HUES64 (cell line): ENCODE data around the gene SART1. TPM values are rescaled to one million over a fixed set of nuclear protein-coding genes. Genes with fewer than 3 reads are reported as not detected.

Source experiments
- H3K27ac ChIP-seq: 2 replicates; pipeline ENCODE4 v1.7.0; 2013; ENCODE audit warnings: low read depth, low read length, inconsistent platforms
- H3K27me3 ChIP-seq: 2 replicates; pipeline ENCODE4 v1.6.1; 2013; ENCODE audit warnings: mild to moderate bottlenecking, low read length; ENCODE audit not compliant: insufficient read depth
- H3K36me3 ChIP-seq: 2 replicates; pipeline ENCODE4 v1.6.1; 2013; ENCODE audit warnings: mild to moderate bottlenecking, low read length; ENCODE audit not compliant: insufficient read depth
- H3K4me1 ChIP-seq: 2 replicates; pipeline ENCODE4 v1.6.1; 2013; ENCODE audit warnings: mild to moderate bottlenecking, low read length, moderate library complexity; ENCODE audit not compliant: insufficient read depth
- H3K4me3 ChIP-seq: 2 replicates; pipeline ENCODE4 v1.5.1; 2013; ENCODE audit warnings: mild to moderate bottlenecking, low read length, moderate library complexity
- H3K9ac ChIP-seq: 2 replicates; pipeline ENCODE4 v1.6.1; 2013; ENCODE audit warnings: mild to moderate bottlenecking, low read depth, low read length
- H3K9me3 ChIP-seq: 2 replicates; pipeline ENCODE4 v1.6.1; 2013; ENCODE audit warnings: low read depth, low read length; ENCODE audit not compliant: insufficient read depth
- WGBS: fragments of 150-250, 120-280 bp; methylation state at CpG from one replicate; pipeline ENCODE4 v1.1.7; 2013; ENCODE audit warnings: missing lambda C conversion rate; 5-methylcytosine and 5-hydroxymethylcytosine counted together
- polyA plus RNA-seq, 2 experiments: library from polyadenylated mRNA; stranded (reverse); fragments of 50-300 nt; gene quantifications; one replicate each; pipeline ENCODE4 v1.2.3, GENCODE V29; 2013

The SART1 gene
- polyA plus RNA-seq (2013, experiment 1 of 2) = 42.6 TPM
- 45.3 TPM for polyA plus RNA-seq (2013, experiment 2 of 2)

- Histone ChIP-seq H3K9ac (peak within 1 kb of the TSS; percentile 94), H3K27ac (peak within 1 kb of the TSS; percentile 89), H3K27me3 (no peaks in the 10 kb centered on the region), H3K36me3 (peaks cover 30% of the 10 kb centered on the region), H3K9me3 (no peaks in the 10 kb centered on the region), H3K4me3 (peak within 1 kb of the TSS; percentile 74), H3K4me1 (peaks cover 9% of the 10 kb centered on the region)
- 1% methylated on average over 97 of the region's 97 CpGs for WGBS
These were observed at the start of gene SART1 for GRCh38 chr11:65961267-65962140. SART1 (plus strand) TSS chr11:65961734; CDS start chr11:65961781, 47 bp downstream.

GRCh38 chr11:65912845-65913244, 48.7 kb upstream of the SART1 start:
- H3K27me3 ChIP-seq = peaks cover 6% of the 10 kb centered on the region; the same call in 1 of the 2 replicates
- no peak overlapping the region for H3K27ac ChIP-seq
- 85% methylated on average over 4 of the region's 4 CpGs for WGBS
- no peak overlapping the region for H3K9ac ChIP-seq
- no peak overlapping the region for H3K4me3 ChIP-seq
- H3K9me3 ChIP-seq = no peaks in the 10 kb centered on the region
- no peaks in the 10 kb centered on the region for H3K36me3 ChIP-seq
- peaks cover 7% of the 10 kb centered on the region for H3K4me1 ChIP-seq

GRCh38 chr11:65915101-65915820, 46.3 kb upstream of the SART1 start:
- Histone ChIP-seq H3K27me3 (no peaks in the 10 kb centered on the region), H3K4me1 (peaks cover 7% of the 10 kb centered on the region), H3K4me3 (peak overlapping the region; percentile 22; the same call in 1 of the 2 replicates), H3K27ac (peak overlapping the region; percentile 37; the same call in 1 of the 2 replicates), H3K36me3 (no peaks in the 10 kb centered on the region), H3K9ac (peak overlapping the region; percentile 7; the same call in 1 of the 2 replicates), H3K9me3 (no peaks in the 10 kb centered on the region)
- WGBS = 67% methylated on average over 10 of the region's 10 CpGs

GRCh38 chr11:65915821-65916251, 45.7 kb upstream of the SART1 start:
- peak overlapping the region; percentile 22; the same call in 1 of the 2 replicates for H3K4me3 ChIP-seq
- H3K27me3 ChIP-seq = no peaks in the 10 kb centered on the region

GRCh38 chr11:65916391-65916790, 45.1 kb upstream of the SART1 start:
- peaks cover 7% of the 10 kb centered on the region for H3K4me1 ChIP-seq
- peak overlapping the region; percentile 80 for H3K27ac ChIP-seq
- H3K9ac ChIP-seq = 0 out of 2 replicates have a peak overlapping the region, but pooled peaks have one; percentile 49
- no peaks in the 10 kb centered on the region for H3K27me3 ChIP-seq
- no peaks in the 10 kb centered on the region for H3K9me3 ChIP-seq
- no peaks in the 10 kb centered on the region for H3K36me3 ChIP-seq
- 83% methylated on average over 7 of the region's 7 CpGs for WGBS
- no peak overlapping the region for H3K4me3 ChIP-seq

More at GRCh38 chr11:65915821-65916251, 45.7 kb upstream of the SART1 start:
- WGBS = 45% methylated on average over 13 of the region's 13 CpGs
- H3K27ac ChIP-seq = peak overlapping the region; percentile 80
- no peaks in the 10 kb centered on the region for H3K9me3 ChIP-seq
- H3K9ac ChIP-seq = 0 out of 2 replicates have a peak overlapping the region, but pooled peaks have one; percentile 49
- H3K36me3 ChIP-seq = no peaks in the 10 kb centered on the region
- H3K4me1 ChIP-seq = peaks cover 7% of the 10 kb centered on the region

- Histone ChIP-seq H3K27me3 (no peaks in the 10 kb centered on the region), H3K27ac (no peak overlapping the region), H3K4me3 (no peak overlapping the region), H3K4me1 (peaks cover 7% of the 10 kb centered on the region), H3K36me3 (no peaks in the 10 kb centered on the region), H3K9me3 (no peaks in the 10 kb centered on the region), H3K9ac (no peak overlapping the region)
- WGBS = 93% methylated on average over 3 of the region's 3 CpGs
These were observed 44.5 kb upstream of the SART1 start for GRCh38 chr11:65917077-65917433.

- no peak overlapping the region for H3K27ac ChIP-seq
- 93% methylated on average over 35 of the region's 35 CpGs for WGBS
- H3K4me1 ChIP-seq = peaks cover 7% of the 10 kb centered on the region
These were observed 43.9 kb upstream of the SART1 start for GRCh38 chr11:65917434-65918210.

GRCh38 chr11:65918211-65919140, 43.1 kb upstream of the SART1 start, which contains the start of gene C11orf68:
C11orf68 (minus strand) TSS chr11:65919062; CDS start chr11:65919031, 31 bp downstream.
- H3K9ac ChIP-seq = peak within 1 kb of the TSS; percentile 97
- H3K9me3 ChIP-seq = no peaks in the 10 kb centered on the region
- H3K4me1 ChIP-seq = peaks cover 7% of the 10 kb centered on the region
- peaks cover 11% of the 10 kb centered on the region for H3K36me3 ChIP-seq
- H3K4me3 ChIP-seq = peak within 1 kb of the TSS; percentile 100
- WGBS = 6% methylated on average over 77 of the region's 77 CpGs
- H3K27me3 ChIP-seq = no peaks in the 10 kb centered on the region
- peak within 1 kb of the TSS; percentile 88 for H3K27ac ChIP-seq

More at GRCh38 chr11:65917434-65918210, 43.9 kb upstream of the SART1 start:
- H3K36me3 ChIP-seq = peaks cover 3% of the 10 kb centered on the region; the same call in 1 of the 2 replicates
- peak overlapping the region; percentile 97 for H3K9ac ChIP-seq
- no peaks in the 10 kb centered on the region for H3K27me3 ChIP-seq
- no peaks in the 10 kb centered on the region for H3K9me3 ChIP-seq
- H3K4me3 ChIP-seq = peak overlapping the region; percentile 100

GRCh38 chr11:65919141-65919572, 42.4 kb upstream of the SART1 start, which contains the start of gene DRAP1:
DRAP1 (plus strand) TSS chr11:65919426; CDS start chr11:65919502, 76 bp downstream.
- H3K27me3 ChIP-seq = no peaks in the 10 kb centered on the region
- peaks cover 12% of the 10 kb centered on the region for H3K36me3 ChIP-seq
- no peaks in the 10 kb centered on the region for H3K9me3 ChIP-seq
- peak within 1 kb of the TSS; percentile 97 for H3K9ac ChIP-seq
- peak within 1 kb of the TSS; percentile 100 for H3K4me3 ChIP-seq
- WGBS = under 1% methylated on average over 59 of the region's 59 CpGs
- H3K4me1 ChIP-seq = peaks cover 7% of the 10 kb centered on the region
- H3K27ac ChIP-seq = peak within 1 kb of the TSS; percentile 88
